Activated gamma-delta T cell treated with anti-CD3 and anti-CD28 coated beads, Interleukin-2, amount 50 U/mL, for 16 hours (primary cell): ENCODE results near the gene NUBP2.
A peak's percentile ranks its signal among the peaks of the same experiment; 100 is the strongest.

Source experiments
- DNase-seq: peaks from one replicate; pipeline ENCODE4 v3.0.0-alpha.2; 2020; ENCODE audit warnings: low read depth

NUBP2 gene

GRCh38 chr16:1772362-1772907, 10.3 kb upstream of the NUBP2 start, which contains the start of gene EME2:
Gene EME2 (plus strand): TSS chr16:1772810. CDS start chr16:1773228, 418 bp downstream.
- no peak for DNase-seq

- peak; percentile 68 for DNase-seq
These were observed 9.7 kb upstream of the NUBP2 start, which contains the start of gene MRPS34 for GRCh38 chr16:1772908-1773702. Gene MRPS34 (minus strand): TSS chr16:1773134. CDS start chr16:1773119, 15 bp downstream.

GRCh38 chr16:1773703-1774447, 8.9 kb upstream of the NUBP2 start:
- no peak for DNase-seq

- no peak for DNase-seq
These were observed 8.3 kb upstream of the NUBP2 start for GRCh38 chr16:1774448-1774780.

GRCh38 chr16:1775006-1775845, 7.5 kb upstream of the NUBP2 start:
- DNase-seq: no peak

- DNase-seq: no peak
These were observed 6.7 kb upstream of the NUBP2 start for GRCh38 chr16:1775846-1776671.

- DNase-seq: no peak
These were observed 6.1 kb upstream of the NUBP2 start for GRCh38 chr16:1776672-1776955.

- no peak for DNase-seq
These were observed 5.8 kb upstream of the NUBP2 start for GRCh38 chr16:1776991-1777374.

- DNase-seq: no peak
These were observed 5.2 kb upstream of the NUBP2 start for GRCh38 chr16:1777375-1778199.

GRCh38 chr16:1778200-1779179, 4.3 kb upstream of the NUBP2 start:
- DNase-seq: no peak

- DNase-seq: no peak
These were observed 3.5 kb upstream of the NUBP2 start for GRCh38 chr16:1779234-1779701.

- DNase-seq: no peak
These were observed 2.8 kb upstream of the NUBP2 start for GRCh38 chr16:1779741-1780676.

GRCh38 chr16:1780677-1781072, 2.1 kb upstream of the NUBP2 start:
- no peak for DNase-seq

- DNase-seq: no peak
These were observed 1.5 kb upstream of the NUBP2 start for GRCh38 chr16:1781254-1781653.

GRCh38 chr16:1781758-1782407, 877 bp upstream of the NUBP2 start:
- DNase-seq: no peak

- no peak for DNase-seq
These were observed 2.5 kb downstream of the NUBP2 start for GRCh38 chr16:1784977-1785845.

- no peak for DNase-seq
These were observed 3.0 kb downstream of the NUBP2 start for GRCh38 chr16:1785846-1786170.
